A549 treated with DMSO at 1 μM for 4 hours (cell line): ENCODE results near the gene DENND1A. TPM values are rescaled to one million over a fixed set of nuclear protein-coding genes. Genes with fewer than 3 reads are reported as not detected.

Experiments used
- total RNA-seq: library from RNA; stranded (reverse); fragments of 200-300 nt; extraction: Qiagen RNA extraction; gene quantifications from 5 replicates; pipeline ENCODE4 v1.2.3, GENCODE V29; 2022; ENCODE audit warnings: low read depth

DENND1A gene
- 7.8 to 12.7 TPM (median 11.8 TPM) in 5 replicates for total RNA-seq

GRCh38 chr9:123929870-123930831 is at the start of gene DENND1A:
Gene DENND1A, minus strand, starts transcription at chr9:123930126. Its CDS starts 221 bp downstream, at chr9:123929905.

GRCh38 chr9:123355761-123356431 is 574.0 kb downstream of the DENND1A start, which contains the start of gene CRB2:
Gene CRB2, plus strand, starts transcription at chr9:123356197. Its CDS starts 64 bp downstream, at chr9:123356261.

Other genes starting within 250 kb of the DENND1A start
- 4.4 to 7.1 TPM (median 4.9 TPM) in 5 replicates for gene LHX2, start 81.6 kb upstream of the DENND1A start, total RNA-seq